KOPT-K1 (cell line): ENCODE data around the gene EPC2.

Source experiments
- H3K27ac ChIP-seq: fragments of 200-600 bp; sonication (generic); 2 replicates; pipeline ENCODE4 v1.5.1; 2016; ENCODE audit warnings: antibody characterized with exemption, mild to moderate bottlenecking, low read depth, low read length; ENCODE audit not compliant: poor library complexity, severe bottlenecking
- H3K36me3 ChIP-seq: fragments of 200-600 bp; sonication (generic); 2 replicates; pipeline ENCODE4 v1.5.1; 2017; ENCODE audit warnings: antibody characterized with exemption, mild to moderate bottlenecking, low read length, moderate library complexity; ENCODE audit not compliant: insufficient read depth
- H3K9me3 ChIP-seq: fragments of 200-600 bp; sonication (generic); 2 replicates; pipeline ENCODE4 v1.5.1; 2017; ENCODE audit warnings: antibody characterized with exemption, low read length, mild to moderate bottlenecking; ENCODE audit not compliant: insufficient read depth, poor library complexity, severe bottlenecking

Gene EPC2

GRCh38 chr2:148719195-148719749, 74.7 kb downstream of the EPC2 start:
- Histone ChIP-seq H3K36me3 (peaks cover 12% of the 10 kb centered on the region; the same call in 1 of the 2 replicates), H3K9me3 (peaks cover 7% of the 10 kb centered on the region), H3K27ac (no peak overlapping the region)

GRCh38 chr2:148719941-148720436, 75.4 kb downstream of the EPC2 start:
- peaks cover 12% of the 10 kb centered on the region; the same call in 1 of the 2 replicates for H3K36me3 ChIP-seq

DNA sequence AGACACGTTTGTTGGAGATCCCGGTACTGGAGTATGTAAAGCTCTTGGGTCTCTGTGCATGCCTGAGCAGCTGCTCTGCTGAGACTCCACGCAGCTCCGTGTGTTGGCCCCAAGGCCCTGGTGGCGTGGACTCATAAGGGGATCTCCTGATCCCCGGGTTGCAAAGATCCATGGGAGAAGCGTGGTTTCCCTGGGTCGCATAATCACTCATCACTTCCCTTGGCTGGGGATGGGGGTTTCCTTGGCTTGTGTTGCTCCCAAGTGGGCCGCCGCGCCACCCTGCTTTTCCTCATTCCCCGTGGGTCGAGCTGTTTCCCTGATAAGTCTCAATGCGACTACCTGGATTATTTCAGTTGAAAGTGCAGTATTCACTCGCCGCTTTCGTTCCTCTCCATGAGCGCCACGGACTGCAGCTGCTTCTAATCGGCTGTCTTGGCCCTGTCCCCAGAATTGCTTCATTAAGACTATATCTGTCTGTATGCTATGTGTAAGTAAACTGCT, 76.0 kb downstream of the EPC2 start:
- H3K27ac ChIP-seq = no peak overlapping the region
- H3K9me3 ChIP-seq = peaks cover 7% of the 10 kb centered on the region
- H3K36me3 ChIP-seq = peaks cover 12% of the 10 kb centered on the region; the same call in 1 of the 2 replicates

More at GRCh38 chr2:148719941-148720436, 75.4 kb downstream of the EPC2 start:
- H3K9me3 ChIP-seq = peaks cover 7% of the 10 kb centered on the region
- no peak overlapping the region for H3K27ac ChIP-seq

DNA sequence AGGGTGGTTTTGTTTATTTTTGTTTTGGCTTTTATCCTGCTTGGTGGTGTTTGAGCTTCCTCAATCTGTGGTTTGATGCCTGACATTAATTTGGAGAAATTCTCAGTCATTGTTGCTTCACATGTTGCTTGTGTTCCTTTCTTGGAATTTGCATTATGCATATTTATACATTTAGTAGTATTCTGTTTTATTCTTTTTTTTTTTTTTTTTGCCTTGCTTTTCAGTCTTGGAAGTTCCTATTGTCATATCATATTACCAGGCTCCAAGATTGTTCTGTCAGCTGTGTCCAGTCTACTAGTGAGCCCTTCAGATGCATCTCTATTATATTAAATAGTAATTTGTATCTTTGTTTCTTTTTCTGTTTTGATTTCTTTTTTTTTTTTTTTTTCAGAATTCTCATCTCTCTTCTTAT, 77.0 kb downstream of the EPC2 start:
- Histone ChIP-seq H3K9me3 (peaks cover 2% of the 10 kb centered on the region), H3K36me3 (peaks cover 12% of the 10 kb centered on the region; the same call in 1 of the 2 replicates)

GRCh38 chr2:148721991-148722777, 77.6 kb downstream of the EPC2 start:
- H3K9me3 ChIP-seq = peaks cover 6% of the 10 kb centered on the region
- H3K36me3 ChIP-seq = peaks cover 12% of the 10 kb centered on the region; the same call in 1 of the 2 replicates
- no peak overlapping the region for H3K27ac ChIP-seq

More for the DNA sequence above, 77.0 kb downstream of the EPC2 start:
- H3K27ac ChIP-seq = no peak overlapping the region

GRCh38 chr2:148725564-148725963, 81.0 kb downstream of the EPC2 start:
- no peaks in the 10 kb centered on the region for H3K36me3 ChIP-seq
- no peak overlapping the region for H3K27ac ChIP-seq
- H3K9me3 ChIP-seq = peaks cover 7% of the 10 kb centered on the region

DNA sequence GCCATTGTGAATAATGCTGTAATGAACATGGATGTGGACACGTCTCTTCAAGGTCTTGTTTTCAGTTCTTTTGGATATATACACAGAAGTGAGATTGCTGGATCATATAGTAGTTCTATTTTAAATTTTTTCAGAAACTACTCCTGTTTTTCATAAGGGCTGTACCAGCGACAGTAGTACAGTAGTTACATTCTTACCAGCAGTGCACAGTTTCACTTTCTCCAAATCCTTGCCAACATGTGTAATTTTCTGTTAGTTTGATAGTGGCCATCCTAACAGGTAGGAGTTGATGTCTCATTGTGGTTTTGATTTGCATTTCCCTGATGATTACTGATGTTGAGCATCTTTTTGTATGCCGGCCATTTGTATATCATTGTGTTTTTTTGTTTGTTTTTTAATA, 81.7 kb downstream of the EPC2 start:
- peaks cover 7% of the 10 kb centered on the region for H3K9me3 ChIP-seq
- no peaks in the 10 kb centered on the region for H3K36me3 ChIP-seq
- no peak overlapping the region for H3K27ac ChIP-seq

GRCh38 chr2:148730085-148730484, 85.5 kb downstream of the EPC2 start:
- H3K27ac ChIP-seq = no peak overlapping the region
- H3K36me3 ChIP-seq = no peaks in the 10 kb centered on the region

GRCh38 chr2:148737742-148738141, 93.2 kb downstream of the EPC2 start:
- Histone ChIP-seq H3K9me3 (no peaks in the 10 kb centered on the region), H3K27ac (no peak overlapping the region), H3K36me3 (no peaks in the 10 kb centered on the region)

More at GRCh38 chr2:148730085-148730484, 85.5 kb downstream of the EPC2 start:
- peaks cover 7% of the 10 kb centered on the region for H3K9me3 ChIP-seq

- Histone ChIP-seq H3K27ac (no peak overlapping the region), H3K9me3 (no peaks in the 10 kb centered on the region), H3K36me3 (no peaks in the 10 kb centered on the region)
Observed at GRCh38 chr2:148739454-148740105, 95.0 kb downstream of the EPC2 start.

- no peaks in the 10 kb centered on the region for H3K36me3 ChIP-seq
- no peaks in the 10 kb centered on the region for H3K9me3 ChIP-seq
- no peak overlapping the region for H3K27ac ChIP-seq
Observed at GRCh38 chr2:148742373-148742772, 97.8 kb downstream of the EPC2 start.

DNA sequence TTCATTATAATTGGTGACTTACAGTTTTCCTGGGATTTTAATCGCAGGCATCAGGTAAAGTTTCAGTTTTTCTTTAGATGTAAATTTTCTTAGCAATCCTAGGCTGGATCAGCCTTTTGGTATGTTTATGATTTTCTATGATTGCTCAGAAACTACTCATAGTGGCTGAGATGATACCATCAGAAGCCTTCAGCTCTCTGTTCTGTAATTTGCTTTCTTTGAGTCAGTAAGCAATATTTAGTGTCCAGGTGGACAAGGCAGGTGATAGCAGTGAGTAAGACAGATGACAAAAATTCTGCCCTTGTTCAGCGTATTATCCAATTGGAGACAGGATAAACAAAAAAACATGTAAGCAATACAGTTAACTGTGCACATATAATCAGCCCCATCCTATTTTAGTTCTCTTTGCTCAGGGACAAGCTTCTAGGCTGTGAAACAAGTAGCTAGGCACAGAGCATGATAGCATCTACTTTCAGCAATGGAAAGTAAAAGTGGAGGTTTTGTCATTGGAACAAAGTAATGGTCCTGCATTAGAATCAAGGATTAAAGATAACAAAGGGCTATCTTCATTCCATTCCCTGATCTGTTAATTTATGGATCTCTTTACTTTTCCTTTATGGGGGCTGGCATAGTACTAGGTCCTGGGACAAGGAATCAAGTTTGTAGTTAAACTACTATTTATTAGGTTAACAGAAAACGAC, 100.8 kb downstream of the EPC2 start:
- no peaks in the 10 kb centered on the region for H3K9me3 ChIP-seq
- no peaks in the 10 kb centered on the region for H3K36me3 ChIP-seq
- H3K27ac ChIP-seq = no peak overlapping the region

- H3K36me3 ChIP-seq = no peaks in the 10 kb centered on the region
- H3K9me3 ChIP-seq = no peaks in the 10 kb centered on the region
- no peak overlapping the region for H3K27ac ChIP-seq
Observed at GRCh38 chr2:148746973-148747372, 102.4 kb downstream of the EPC2 start.

DNA sequence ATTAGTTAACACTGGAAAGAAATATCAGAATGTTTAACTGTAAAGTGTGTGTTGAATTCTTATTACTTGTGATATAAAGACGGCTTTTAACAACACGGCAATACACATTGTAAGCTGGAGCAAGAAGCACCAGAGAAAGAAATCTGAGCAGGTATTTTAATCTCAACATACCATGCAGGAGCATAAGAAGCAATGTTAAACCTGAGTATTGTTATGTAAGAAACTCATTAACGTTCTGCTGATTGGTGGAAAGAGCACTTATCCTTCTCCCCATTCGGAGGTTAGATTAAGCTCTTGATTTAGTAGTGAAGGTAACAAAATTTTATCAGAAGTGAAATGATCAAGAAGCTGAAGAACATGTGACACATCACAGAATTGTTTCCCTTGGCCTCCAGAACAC, 107.4 kb downstream of the EPC2 start:
- H3K27ac ChIP-seq = no peak overlapping the region
- peaks cover 13% of the 10 kb centered on the region for H3K36me3 ChIP-seq
- no peaks in the 10 kb centered on the region for H3K9me3 ChIP-seq
